Neural cell (in vitro differentiated cells): ENCODE data around the gene ARHGEF17. TPM values are rescaled to one million over a fixed set of nuclear protein-coding genes. Genes with fewer than 3 reads are reported as not detected.

ENCODE experiments used
- H2AFZ ChIP-seq: fragments of 200-600, 300-800 bp; sonication (generic), shearing (Covaris generic); 2 replicates; pipeline ENCODE4 v1.6.0; 2014; ENCODE audit warnings: low read depth, mild to moderate bottlenecking, antibody characterized with exemption, low read length, moderate library complexity
- H3F3A ChIP-seq: fragments of 200-600 bp; shearing (Covaris generic); 2 replicates; pipeline ENCODE4 v1.6.1; 2016; ENCODE audit warnings: mild to moderate bottlenecking, moderate library complexity, mixed read lengths, antibody characterized with exemption, low read length; ENCODE audit not compliant: insufficient read depth, poor library complexity, severe bottlenecking
- H3K27ac ChIP-seq: fragments of 200-600, 300-800 bp; sonication (generic), shearing (Covaris generic); 2 replicates; pipeline ENCODE4 v1.5.1; 2014; ENCODE audit warnings: mild to moderate bottlenecking, low read length, moderate library complexity
- H3K27me3 ChIP-seq: fragments of 300-800, 200-600 bp; sonication (generic), shearing (Covaris generic); 2 replicates; pipeline ENCODE4 v1.6.0; 2014; ENCODE audit warnings: mild to moderate bottlenecking, low read depth, low read length, moderate library complexity; ENCODE audit not compliant: insufficient read depth
- H3K36me3 ChIP-seq: fragments of 300-800, 200-600 bp; sonication (generic), shearing (Covaris generic); 2 replicates; pipeline ENCODE4 v1.5.1; 2014; ENCODE audit warnings: mild to moderate bottlenecking, antibody characterized with exemption, low read length, moderate library complexity; ENCODE audit not compliant: insufficient read depth
- H3K4me2 ChIP-seq: fragments of 300-800, 200-600 bp; sonication (generic), shearing (Covaris generic); 2 replicates; pipeline ENCODE4 v1.6.0; 2014; ENCODE audit warnings: mild to moderate bottlenecking, low read length
- H3K4me3 ChIP-seq: fragments of 300-800, 200-600 bp; sonication (generic), shearing (Covaris generic); 2 replicates; pipeline ENCODE4 v1.5.1; 2014; ENCODE audit warnings: mild to moderate bottlenecking, low read length, moderate library complexity
- H3K79me2 ChIP-seq: fragments of 200-600 bp; shearing (Covaris generic); replicated peaks from 2 replicates; pipeline ENCODE4 v1.6.0; 2014; ENCODE audit warnings: mild to moderate bottlenecking, low read length, moderate library complexity; ENCODE audit not compliant: insufficient read depth
- H3K9ac ChIP-seq: fragments of 300-800, 200-600 bp; sonication (generic), shearing (Covaris generic); 2 replicates; pipeline ENCODE4 v1.6.1; 2016; ENCODE audit warnings: mild to moderate bottlenecking, low read length, mixed read lengths
- H3K9me2 ChIP-seq: fragments of 200-600 bp; shearing (Covaris generic); 2 replicates; pipeline ENCODE4 v1.6.1; 2016; ENCODE audit warnings: mild to moderate bottlenecking, low read length, mixed read lengths; ENCODE audit not compliant: insufficient read depth
- H3K9me3 ChIP-seq: fragments of 200-600, 300-800 bp; sonication (generic), shearing (Covaris generic); 2 replicates; pipeline ENCODE4 v1.6.1; 2016; ENCODE audit warnings: mild to moderate bottlenecking, mixed run types, low read length, moderate library complexity, mixed read lengths
- H4K20me1 ChIP-seq: fragments of 200-600 bp; shearing (Covaris generic); 2 replicates; pipeline ENCODE4 v1.6.1; 2016; ENCODE audit warnings: mild to moderate bottlenecking, mixed run types; ENCODE audit not compliant: insufficient read depth
- EP300 ChIP-seq: fragments of 450-650 bp; conservative IDR thresholded peaks from 2 replicates; pipeline ENCODE4 v1.6.1; 2014; ENCODE audit warnings: antibody characterized with exemption, mild to moderate bottlenecking, moderate library complexity; ENCODE audit not compliant: poor library complexity, severe bottlenecking
- EZH2 ChIP-seq: fragments of 200-600, 300-800 bp; shearing (Covaris generic), sonication (generic); IDR thresholded peaks from 2 replicates; pipeline ENCODE4 v1.6.1; 2014; ENCODE audit warnings: antibody characterized with exemption, low read length, borderline replicate concordance, mild to moderate bottlenecking; ENCODE audit not compliant: insufficient read depth, poor library complexity, severe bottlenecking
- MXI1 ChIP-seq: fragments of 450-650 bp; conservative IDR thresholded peaks from 2 replicates; pipeline ENCODE4 v1.6.1; 2014; ENCODE audit warnings: antibody characterized with exemption, mild to moderate bottlenecking; ENCODE audit not compliant: poor library complexity, severe bottlenecking
- POLR2AphosphoS5 ChIP-seq: IDR thresholded peaks from 2 replicates; pipeline ENCODE4 v1.6.1; 2012
- RAD21 ChIP-seq: fragments of 450-650 bp; conservative IDR thresholded peaks from 2 replicates; pipeline ENCODE4 v1.6.1; 2014; ENCODE audit warnings: antibody characterized with exemption, mild to moderate bottlenecking, moderate library complexity
- SMC3 ChIP-seq: fragments of 450-650 bp; conservative IDR thresholded peaks from 2 replicates; pipeline ENCODE4 v1.6.1; 2014; ENCODE audit warnings: antibody characterized with exemption, mild to moderate bottlenecking, moderate library complexity; ENCODE audit not compliant: poor library complexity
- TAF1 ChIP-seq: IDR thresholded peaks from 2 replicates; pipeline ENCODE4 v1.6.1; 2012; ENCODE audit warnings: low read depth
- polyA plus RNA-seq: library from polyadenylated mRNA; depleted of rRNA; stranded (reverse); fragments of >200 nt; gene quantifications from 2 replicates; pipeline ENCODE4 v1.2.3, GENCODE V29; 2014
- TF ChIP-seq, protein P1 (sequence below): IDR thresholded peaks from 2 replicates; pipeline ENCODE4 v1.6.1; 2012; ENCODE audit warnings: borderline replicate concordance
- TF ChIP-seq, protein P2 (sequence below): fragments of 450-650 bp; IDR thresholded peaks from 2 replicates; pipeline ENCODE4 v1.5.1; 2014; ENCODE audit warnings: antibody characterized with exemption, mild to moderate bottlenecking, moderate library complexity; ENCODE audit not compliant: poor library complexity, severe bottlenecking

The ARHGEF17 gene
- polyA plus RNA-seq, 1 donor from 2014 or later = 7.9 TPM

DNA sequence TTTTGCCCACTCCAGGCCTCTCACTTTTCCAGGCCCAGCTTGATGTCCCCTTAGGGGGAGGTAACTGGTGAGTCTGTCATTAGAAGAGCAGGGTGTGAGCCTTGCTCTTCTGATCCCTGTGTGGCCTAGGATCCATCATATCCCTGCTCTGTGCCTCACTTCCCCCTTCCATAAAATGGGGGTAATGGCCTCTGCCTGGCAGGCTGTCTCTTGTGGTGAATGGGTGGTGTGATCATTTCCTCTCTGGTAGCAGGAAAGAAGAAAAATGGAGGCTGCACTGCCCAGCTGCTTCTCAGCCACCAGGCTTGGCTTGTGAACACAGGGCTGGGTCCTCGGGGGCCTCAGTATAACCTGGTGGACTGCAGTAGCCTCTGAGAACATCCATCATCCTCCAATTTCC is 5.6 kb downstream of the ARHGEF17 start:
- H3K79me2 ChIP-seq = peaks cover 57% of the 10 kb centered on the region
- H3K36me3 ChIP-seq = no peaks in the 10 kb centered on the region
- H3K4me3 ChIP-seq = no peak overlapping the region
- H3K27ac ChIP-seq = no peak overlapping the region
- H4K20me1 ChIP-seq = no peaks in the 10 kb centered on the region
- TF ChIP-seq EP300 = no peak
- TF ChIP-seq SMC3 = no peak
- no peak for TF ChIP-seq RAD21
- no peak for TF ChIP-seq MXI1
- TF ChIP-seq EZH2 = no peak
- no peak for TF ChIP-seq TAF1
- TF ChIP-seq POLR2AphosphoS5 = no peak
- TF ChIP-seq, protein P1, sequence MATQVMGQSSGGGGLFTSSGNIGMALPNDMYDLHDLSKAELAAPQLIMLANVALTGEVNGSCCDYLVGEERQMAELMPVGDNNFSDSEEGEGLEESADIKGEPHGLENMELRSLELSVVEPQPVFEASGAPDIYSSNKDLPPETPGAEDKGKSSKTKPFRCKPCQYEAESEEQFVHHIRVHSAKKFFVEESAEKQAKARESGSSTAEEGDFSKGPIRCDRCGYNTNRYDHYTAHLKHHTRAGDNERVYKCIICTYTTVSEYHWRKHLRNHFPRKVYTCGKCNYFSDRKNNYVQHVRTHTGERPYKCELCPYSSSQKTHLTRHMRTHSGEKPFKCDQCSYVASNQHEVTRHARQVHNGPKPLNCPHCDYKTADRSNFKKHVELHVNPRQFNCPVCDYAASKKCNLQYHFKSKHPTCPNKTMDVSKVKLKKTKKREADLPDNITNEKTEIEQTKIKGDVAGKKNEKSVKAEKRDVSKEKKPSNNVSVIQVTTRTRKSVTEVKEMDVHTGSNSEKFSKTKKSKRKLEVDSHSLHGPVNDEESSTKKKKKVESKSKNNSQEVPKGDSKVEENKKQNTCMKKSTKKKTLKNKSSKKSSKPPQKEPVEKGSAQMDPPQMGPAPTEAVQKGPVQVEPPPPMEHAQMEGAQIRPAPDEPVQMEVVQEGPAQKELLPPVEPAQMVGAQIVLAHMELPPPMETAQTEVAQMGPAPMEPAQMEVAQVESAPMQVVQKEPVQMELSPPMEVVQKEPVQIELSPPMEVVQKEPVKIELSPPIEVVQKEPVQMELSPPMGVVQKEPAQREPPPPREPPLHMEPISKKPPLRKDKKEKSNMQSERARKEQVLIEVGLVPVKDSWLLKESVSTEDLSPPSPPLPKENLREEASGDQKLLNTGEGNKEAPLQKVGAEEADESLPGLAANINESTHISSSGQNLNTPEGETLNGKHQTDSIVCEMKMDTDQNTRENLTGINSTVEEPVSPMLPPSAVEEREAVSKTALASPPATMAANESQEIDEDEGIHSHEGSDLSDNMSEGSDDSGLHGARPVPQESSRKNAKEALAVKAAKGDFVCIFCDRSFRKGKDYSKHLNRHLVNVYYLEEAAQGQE = no peak
- TF ChIP-seq, protein P2, sequence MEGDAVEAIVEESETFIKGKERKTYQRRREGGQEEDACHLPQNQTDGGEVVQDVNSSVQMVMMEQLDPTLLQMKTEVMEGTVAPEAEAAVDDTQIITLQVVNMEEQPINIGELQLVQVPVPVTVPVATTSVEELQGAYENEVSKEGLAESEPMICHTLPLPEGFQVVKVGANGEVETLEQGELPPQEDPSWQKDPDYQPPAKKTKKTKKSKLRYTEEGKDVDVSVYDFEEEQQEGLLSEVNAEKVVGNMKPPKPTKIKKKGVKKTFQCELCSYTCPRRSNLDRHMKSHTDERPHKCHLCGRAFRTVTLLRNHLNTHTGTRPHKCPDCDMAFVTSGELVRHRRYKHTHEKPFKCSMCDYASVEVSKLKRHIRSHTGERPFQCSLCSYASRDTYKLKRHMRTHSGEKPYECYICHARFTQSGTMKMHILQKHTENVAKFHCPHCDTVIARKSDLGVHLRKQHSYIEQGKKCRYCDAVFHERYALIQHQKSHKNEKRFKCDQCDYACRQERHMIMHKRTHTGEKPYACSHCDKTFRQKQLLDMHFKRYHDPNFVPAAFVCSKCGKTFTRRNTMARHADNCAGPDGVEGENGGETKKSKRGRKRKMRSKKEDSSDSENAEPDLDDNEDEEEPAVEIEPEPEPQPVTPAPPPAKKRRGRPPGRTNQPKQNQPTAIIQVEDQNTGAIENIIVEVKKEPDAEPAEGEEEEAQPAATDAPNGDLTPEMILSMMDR = no peak
- H2AFZ ChIP-seq = no peak overlapping the region
- no peak overlapping the region for H3K4me2 ChIP-seq
- no peaks in the 10 kb centered on the region for H3K9me2 ChIP-seq
- no peaks in the 10 kb centered on the region for H3K9me3 ChIP-seq
- H3K9ac ChIP-seq = no peak overlapping the region
- H3K27me3 ChIP-seq = peaks cover 6% of the 10 kb centered on the region
- H3F3A ChIP-seq = no peaks in the 10 kb centered on the region

GRCh38 chr11:73314117-73314961 is 6.3 kb downstream of the ARHGEF17 start:
- Histone ChIP-seq H3K9me3 (no peaks in the 10 kb centered on the region), H3K27me3 (no peaks in the 10 kb centered on the region), H3K4me3 (no peak overlapping the region), H3K9ac (no peak overlapping the region), H3K9me2 (no peaks in the 10 kb centered on the region), H3F3A (no peaks in the 10 kb centered on the region), H4K20me1 (no peaks in the 10 kb centered on the region), H2AFZ (no peak overlapping the region), H3K27ac (no peak overlapping the region), H3K79me2 (peaks cover 57% of the 10 kb centered on the region), H3K4me2 (no peak overlapping the region), H3K36me3 (no peaks in the 10 kb centered on the region)
- TF ChIP-seq SMC3 (no peak), TAF1 (no peak), EP300 (no peak), POLR2AphosphoS5 (no peak), MXI1 (no peak), RAD21 (no peak)
- TF ChIP-seq, protein P1 = no peak
- TF ChIP-seq, protein P2 = no peak
